H1 (cell line): ENCODE results near the gene SMIM23. TPM values are rescaled to one million over a fixed set of nuclear protein-coding genes. Genes with fewer than 3 reads are reported as not detected.

ENCODE experiments used
- CTCF ChIA-PET: fragments of 300-600 bp; sonication (Branson Sonifier 250); formaldehyde crosslinking; loops from one replicate; lab custom pipeline; 2021; ENCODE audit not compliant: partially characterized antibody; lab: Charles Lee
- POLR2A ChIA-PET: fragments of 300-600 bp; sonication (Branson Sonifier 250); formaldehyde crosslinking; loops from one replicate; lab custom pipeline; 2021; ENCODE audit warnings: inconsistent platforms; ENCODE audit not compliant: partially characterized antibody; lab: Charles Lee
- DNase-seq, 2 experiments: peaks; one replicate each; pipeline versions ENCODE4 v3.0.0 to v3.0.0-alpha.2; 2010 to 2022; ENCODE audit warnings: low spot score in 2 of 2, low read depth in 1 of 2, mixed read lengths in 1 of 2
- FAIRE-seq: peaks from 2 replicates; lab custom pipeline; 2011; peaks lifted over from hg19 to GRCh38; lab: Jason Lieb, UNC
- H2AFZ ChIP-seq: 2 replicates; pipeline ENCODE4 v1.8.1; 2012; ENCODE audit warnings: low read length, inconsistent platforms
- H2AK5ac ChIP-seq: 2 replicates; pipeline ENCODE4 v1.6.1; 2013; ENCODE audit warnings: low read depth, low read length
- H2BK120ac ChIP-seq: replicated peaks from 2 replicates; pipeline ENCODE3; 2013; ENCODE audit warnings: low read depth, low read length, inconsistent platforms
- H2BK12ac ChIP-seq: 2 replicates; pipeline ENCODE4 v1.6.1; 2013; ENCODE audit warnings: low read depth, low read length
- H2BK15ac ChIP-seq: 2 replicates; pipeline ENCODE4 v1.6.1; 2013; ENCODE audit warnings: low read length
- H2BK20ac ChIP-seq: 2 replicates; pipeline ENCODE4 v1.6.1; 2013; ENCODE audit warnings: low read length
- H2BK5ac ChIP-seq: 2 replicates; pipeline ENCODE4 v1.6.1; 2013; ENCODE audit warnings: low read depth, low read length
- H3K14ac ChIP-seq: 2 replicates; pipeline ENCODE4 v1.6.1; 2013; ENCODE audit warnings: inconsistent platforms; ENCODE audit not compliant: insufficient read length
- H3K18ac ChIP-seq: 2 replicates; pipeline ENCODE4 v1.6.1; 2013; ENCODE audit warnings: low read length; ENCODE audit errors: extremely low read depth
- H3K23ac ChIP-seq: 2 replicates; pipeline ENCODE4 v1.6.1; 2013; ENCODE audit warnings: inconsistent platforms; ENCODE audit not compliant: insufficient read length
- H3K23me2 ChIP-seq: 2 replicates; pipeline ENCODE4 v1.6.1; 2013; ENCODE audit warnings: low read depth, low read length
- H3K27ac ChIP-seq: 2 replicates; pipeline ENCODE4 v1.6.1; 2011; ENCODE audit warnings: low read depth, low read length, inconsistent platforms
- H3K27me3 ChIP-seq, 4 experiments: replicated peaks in 1 of 4; 1 replicate in 1 of 4; 2 replicates in 3 of 4; pipeline versions ENCODE4 v1.6.1 to v1.8.1; 2011 to 2013; ENCODE audit warnings: low read length in 3 of 4, mild to moderate bottlenecking in 3 of 4, inconsistent platforms in 2 of 4, mixed read lengths in 2 of 4, moderate library complexity in 1 of 4; ENCODE audit not compliant: control insufficient read depth in 3 of 4, insufficient read depth in 3 of 4; ENCODE audit errors: extremely low read depth in 1 of 4
- H3K36me3 ChIP-seq, 4 experiments: 2 replicates each; pipeline versions ENCODE4 v1.6.1 to v1.8.1; 2011 to 2013; ENCODE audit warnings: mild to moderate bottlenecking in 4 of 4, low read length in 3 of 4, moderate library complexity in 2 of 4, control low read depth in 1 of 4, inconsistent platforms in 1 of 4; ENCODE audit not compliant: insufficient read depth in 4 of 4, control insufficient read depth in 2 of 4
- H3K4ac ChIP-seq: replicated peaks from 2 replicates; pipeline ENCODE3; 2013; ENCODE audit warnings: low read length, low read depth, mixed read lengths, inconsistent platforms; ENCODE audit not compliant: insufficient read length
- H3K4me1 ChIP-seq, 4 experiments: replicated peaks in 1 of 4; 1 replicate in 1 of 4; 2 replicates in 3 of 4; pipeline versions ENCODE4 v1.6.1 to v1.8.1; 2011 to 2013; ENCODE audit warnings: low read length in 3 of 4, inconsistent platforms in 2 of 4, mixed read lengths in 1 of 4; ENCODE audit not compliant: insufficient read depth in 4 of 4, control insufficient read depth in 3 of 4
- H3K4me2 ChIP-seq, 2 experiments: 2 replicates each; pipeline versions ENCODE4 v1.6.1 to v1.8.1; 2011 to 2013; ENCODE audit warnings: low read depth in 2 of 2, low read length in 2 of 2, control low read depth in 1 of 2, inconsistent platforms in 1 of 2, mild to moderate bottlenecking in 1 of 2; ENCODE audit not compliant: insufficient read depth in 1 of 2
- H3K4me3 ChIP-seq, 4 experiments: fragments of 200-600, 300-600 bp in 1 of 4; sonication (generic), shearing (Covaris generic), sonication (Bioruptor Twin) in 1 of 4; 2 replicates each; pipeline versions ENCODE4 v1.5.1 to v1.8.1; 2011 to 2016; ENCODE audit warnings: low read length in 4 of 4, low read depth in 3 of 4, control low read depth in 2 of 4, inconsistent platforms in 2 of 4, mild to moderate bottlenecking in 2 of 4, mixed read lengths in 1 of 4, moderate library complexity in 1 of 4; ENCODE audit not compliant: insufficient read depth in 2 of 4; ENCODE audit errors: extremely low read depth in 1 of 4
- H3K56ac ChIP-seq: replicated peaks from 2 replicates; pipeline ENCODE3; 2013; ENCODE audit warnings: low read depth, mild to moderate bottlenecking, mixed read lengths, low read length, inconsistent platforms; ENCODE audit not compliant: insufficient read length
- H3K79me1 ChIP-seq: 2 replicates; pipeline ENCODE4 v1.6.1; 2013; ENCODE audit warnings: low read depth, low read length, control low read depth
- H3K79me2 ChIP-seq, 2 experiments: 2 replicates each; pipeline versions ENCODE4 v1.6.1 to v1.8.1; 2012 to 2013; ENCODE audit warnings: low read length in 2 of 2, mild to moderate bottlenecking in 2 of 2, inconsistent platforms in 1 of 2; ENCODE audit not compliant: insufficient read depth in 2 of 2, control insufficient read depth in 1 of 2
- H3K9ac ChIP-seq, 4 experiments: replicated peaks in 1 of 4; 1 replicate in 1 of 4; 2 replicates in 3 of 4; pipeline versions ENCODE4 v1.6.1 to v1.8.1; 2011 to 2013; ENCODE audit warnings: low read depth in 3 of 4, low read length in 3 of 4, control low read depth in 2 of 4, mild to moderate bottlenecking in 2 of 4, moderate library complexity in 2 of 4, inconsistent platforms in 1 of 4; ENCODE audit errors: extremely low read depth in 1 of 4
- H3K9me3 ChIP-seq, 2 experiments: 2 replicates each; pipeline versions ENCODE4 v1.6.1 to v1.8.1; 2012 to 2013; ENCODE audit warnings: mild to moderate bottlenecking in 2 of 2, moderate library complexity in 2 of 2, control low read depth in 1 of 2, inconsistent platforms in 1 of 2, low read depth in 1 of 2, low read length in 1 of 2, mixed read lengths in 1 of 2; ENCODE audit not compliant: insufficient read depth in 2 of 2
- H4K20me1 ChIP-seq, 2 experiments: replicated peaks in 1 of 2; 2 replicates each; pipeline versions ENCODE3 to v1.8.1; 2011 to 2013; ENCODE audit warnings: inconsistent platforms in 2 of 2, low read length in 2 of 2, mild to moderate bottlenecking in 1 of 2; ENCODE audit not compliant: insufficient read depth in 2 of 2, control insufficient read depth in 1 of 2
- H4K5ac ChIP-seq: 2 replicates; pipeline ENCODE4 v1.6.1; 2013; ENCODE audit warnings: low read length, low read depth, mixed read lengths, inconsistent platforms; ENCODE audit not compliant: insufficient read length
- H4K8ac ChIP-seq: 2 replicates; pipeline ENCODE4 v1.8.0; 2013; ENCODE audit warnings: mild to moderate bottlenecking, moderate library complexity, low read length, inconsistent platforms; ENCODE audit not compliant: insufficient read depth; ENCODE audit errors: extremely low read depth
- H4K91ac ChIP-seq: replicated peaks from 2 replicates; pipeline ENCODE3; 2013; ENCODE audit warnings: low read length, mixed read lengths, inconsistent platforms; ENCODE audit not compliant: insufficient read length
- BACH1 ChIP-seq: IDR thresholded peaks from 2 replicates; pipeline ENCODE4 v1.6.1; 2012; ENCODE audit warnings: low read length, improper control_type of control experiment
- CEBPB ChIP-seq: IDR thresholded peaks from 2 replicates; pipeline ENCODE4 v1.6.1; 2012; ENCODE audit warnings: low read depth, low read length
- CTCF ChIP-seq, 3 experiments: IDR thresholded peaks; 1 replicate in 2 of 3; 2 replicates in 1 of 3; pipeline versions ENCODE4 v1.5.1 to v1.6.1; 2011; ENCODE audit warnings: low read length in 3 of 3, mild to moderate bottlenecking in 3 of 3, inconsistent platforms in 2 of 3, low read depth in 1 of 3, moderate library complexity in 1 of 3; ENCODE audit not compliant: insufficient read depth in 1 of 3; ENCODE audit errors: control extremely low read depth in 1 of 3
- JUND ChIP-seq: IDR thresholded peaks from 2 replicates; pipeline ENCODE4 v1.6.1; 2011; ENCODE audit warnings: mild to moderate bottlenecking, improper control_type of control experiment, low read length
- KDM4A ChIP-seq: IDR thresholded peaks from one replicate; pipeline ENCODE4 v1.7.1; 2012; ENCODE audit warnings: low read depth, mild to moderate bottlenecking, moderate library complexity, low read length, inconsistent platforms; ENCODE audit not compliant: severe bottlenecking
- NRF1 ChIP-seq: IDR thresholded peaks from 2 replicates; pipeline ENCODE4 v1.6.1; 2011; ENCODE audit warnings: mild to moderate bottlenecking, low read depth, low read length, improper control_type of control experiment
- POLR2AphosphoS5 ChIP-seq: IDR thresholded peaks from 2 replicates; pipeline ENCODE4 v1.6.1; 2011; ENCODE audit warnings: low read depth, low read length
- RAD21 ChIP-seq, 2 experiments: IDR thresholded peaks in 1 of 2; conservative IDR thresholded peaks in 1 of 2; 2 replicates each; pipeline ENCODE4 v1.6.1; 2011; ENCODE audit warnings: low read depth in 2 of 2, low read length in 2 of 2, improper control_type of control experiment in 1 of 2, inconsistent platforms in 1 of 2, mild to moderate bottlenecking in 1 of 2, moderate library complexity in 1 of 2
- RFX5 ChIP-seq: IDR thresholded peaks from 2 replicates; pipeline ENCODE4 v1.6.1; 2011; ENCODE audit warnings: low read depth, low read length, improper control_type of control experiment, borderline replicate concordance
- RXRA ChIP-seq: IDR thresholded peaks from 2 replicates; pipeline ENCODE4 v1.6.1; 2011; ENCODE audit warnings: low read depth, mild to moderate bottlenecking, low read length, moderate library complexity; ENCODE audit not compliant: insufficient read depth
- SP1 ChIP-seq: IDR thresholded peaks from 2 replicates; pipeline ENCODE4 v1.6.1; 2011; ENCODE audit warnings: low read depth, low read length
- WGBS, 2 experiments: shearing (Covaris generic) in 1 of 2; methylation state at CpG; one replicate each; pipeline versions ENCODE4 v1.1.6 to v1.1.7; 2013 to 2015; ENCODE audit warnings: low lambda C conversion rate in 2 of 2, mixed read lengths in 2 of 2, inconsistent platforms in 1 of 2, low coverage in 1 of 2, missing lambda C conversion rate in 1 of 2; ENCODE audit not compliant: insufficient replicate concordance in 2 of 2, insufficient coverage in 1 of 2, insufficient read length in 1 of 2; ENCODE audit errors: extremely low coverage in 1 of 2, missing lambda C conversion rate in 1 of 2; 5-methylcytosine and 5-hydroxymethylcytosine counted together
- polyA plus RNA-seq, 7 experiments: library from polyadenylated mRNA; depleted of rRNA in 3 of 7; stranded (reverse) in 5 of 7; unstranded in 2 of 7; fragments of >200 nt in 5 of 7; fragments of 200-250 nt in 2 of 7; gene quantifications; 1 replicate in 5 of 7; 2 replicates in 1 of 7; 4 replicates in 1 of 7; pipeline versions ENCODE4 v1.2.1 to v1.2.3, GENCODE V29; 2011 to 2013; ENCODE audit warnings: missing spikeins in 2 of 7, mixed read lengths in 2 of 7
- total RNA-seq: library from RNA; stranded (reverse); fragmentation: NEBNext Ultra II Directional; extraction: Animal tissue kit (Norgen Biotek cat#: 25700); gene quantifications from 2 replicates; pipeline ENCODE4 v1.2.1, GENCODE V29; 2021

SMIM23 gene
- total and polyA plus RNA-seq, 2 of the 8 experiments (the other 6 are each of a cell fraction or from before 2014, with no cell fraction given): not detected

- POLR2A ChIA-PET: no interaction called here
- Histone ChIP-seq H3K27me3 (no peaks in the 10 kb centered on the region), H3K9me3 (peaks cover 0 to 4% of the 10 kb centered on the region in 2 experiments; a peak in 1 of 4 replicates), H3K79me2 (no peaks in the 10 kb centered on the region), H2BK5ac (no peak overlapping the region), H3K9ac (no peak overlapping the region), H4K91ac (no peak overlapping the region), H3K23ac (no peak overlapping the region), H2BK120ac (no peak overlapping the region), H3K23me2 (no peaks in the 10 kb centered on the region; the same call in 1 of the 2 replicates), H3K27ac (no peak overlapping the region), H2BK15ac (0 out of 2 replicates have a peak overlapping the region, but pooled peaks have one; percentile 81), H3K4me1 (peaks cover 0 to 4% (median 0%) of the 10 kb centered on the region in 4 experiments; a peak in 2 of 7 replicates), H4K20me1 (no peaks in the 10 kb centered on the region), H3K4me2 (no peak overlapping the region), H3K14ac (no peak overlapping the region), H2BK12ac (no peak overlapping the region), H2AFZ (peak overlapping the region; percentile 70), H4K5ac (no peak overlapping the region), H3K4me3 (no peak overlapping the region), H3K18ac (no peak overlapping the region), H3K4ac (no peak overlapping the region), H3K36me3 (no peaks in the 10 kb centered on the region), H3K56ac (no peak overlapping the region), H3K79me1 (no peaks in the 10 kb centered on the region), H2BK20ac (peak overlapping the region; percentile 13; the same call in 1 of the 2 replicates), H4K8ac (no peak overlapping the region), H2AK5ac (no peak overlapping the region)
- CTCF ChIA-PET: interaction anchor here (0.6 to 2.3 kb wide), 18 partner anchors 12 to 300 kb away, joined by 3 to 11 read pairs (median 5); no protein-coding TSS in a partner anchor
- WGBS, 2 experiments: 45% methylated on average over 4 of the region's 4 CpGs; no CpG with 5 or more reads in 1 of the 2 experiments
- DNase-seq (peak in 1 of 2 experiments; percentile 48), FAIRE-seq (no peak)
- no peak for TF ChIP-seq SP1
- TF ChIP-seq JUND: no peak
- no peak for TF ChIP-seq POLR2AphosphoS5
- TF ChIP-seq CTCF (IDR thresholded peaks at IDR 0.05; ENCODE audit: control extremely low read depth in 1 of 3, insufficient read depth in 1 of 3, low read depth in 1 of 3, low read length in 3 of 3): peak; percentile 26 to 50 (median 49)
- no peak for TF ChIP-seq NRF1
- TF ChIP-seq RXRA: no peak
- no peak for TF ChIP-seq CEBPB
- peak; percentile 63 to 73 for TF ChIP-seq RAD21 (IDR thresholded peaks at IDR 0.05 in 1 of 2, conservative IDR thresholded peaks at IDR 0.05 in 1 of 2; ENCODE audit: low read depth in 2 of 2, low read length in 2 of 2)
- TF ChIP-seq BACH1: no peak
- no peak for TF ChIP-seq KDM4A
- no peak for TF ChIP-seq RFX5
These were observed 15.5 kb upstream of the SMIM23 start for GRCh38 chr5:171770153-171770552.
